ENCODE results near the gene ROBO1. TPM values are rescaled to one million over a fixed set of nuclear protein-coding genes. Genes with fewer than 3 reads are reported as not detected.

ROBO1 gene
- total RNA-seq, 1 donor from 2014 or later, result 66.5 TPM

DNA sequence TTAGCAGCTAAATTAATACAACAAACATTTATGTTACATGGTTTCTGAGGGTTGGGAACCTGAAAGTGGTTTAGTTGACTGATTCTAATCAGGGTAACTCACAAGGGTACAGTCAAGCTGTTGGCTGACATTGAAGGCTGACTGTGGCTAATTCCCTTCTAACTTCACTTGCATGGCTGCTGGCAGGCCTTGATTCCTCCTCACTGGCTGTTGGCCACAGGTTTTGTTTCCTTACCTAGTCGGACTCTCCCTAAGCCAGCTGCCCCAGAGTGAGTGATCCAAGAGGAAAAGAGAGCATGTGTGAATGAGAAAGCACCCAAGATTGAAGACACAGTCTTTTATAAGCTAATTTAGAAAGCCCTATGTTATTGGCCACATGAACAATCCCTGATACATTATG is 700.1 kb downstream of the ROBO1 start:
- Histone ChIP-seq H3K4me3 (no peak overlapping the region), H3K27me3 (no peaks in the 10 kb centered on the region), H3K27ac (no peak overlapping the region), H3K9me3 (no peaks in the 10 kb centered on the region), H3K4me1 (no peaks in the 10 kb centered on the region), H3K36me3 (no peaks in the 10 kb centered on the region)
- no peak for DNase-seq (ENCODE audit: extremely low spot score in 2 of 2)
- TF ChIP-seq POLR2A (IDR thresholded peaks at IDR 0.05) (no peak), CTCF (IDR thresholded peaks at IDR 0.05) (no peak), POLR2AphosphoS5 (IDR thresholded peaks at IDR 0.05; ENCODE audit: insufficient read depth in 1 of 2, low read depth in 1 of 2) (no peak)
- intact Hi-C loops (cut with DNase I), result no loop called here

GRCh38 chr3:79066481-79066880 is 701.3 kb downstream of the ROBO1 start:
- TF ChIP-seq CTCF (IDR thresholded peaks at IDR 0.05) (no peak), POLR2AphosphoS5 (IDR thresholded peaks at IDR 0.05; ENCODE audit: insufficient read depth in 1 of 2, low read depth in 1 of 2) (no peak), POLR2A (IDR thresholded peaks at IDR 0.05) (no peak)
- Histone ChIP-seq H3K27ac (no peak overlapping the region), H3K9me3 (no peaks in the 10 kb centered on the region), H3K27me3 (no peaks in the 10 kb centered on the region), H3K4me3 (no peak overlapping the region), H3K36me3 (no peaks in the 10 kb centered on the region), H3K4me1 (no peaks in the 10 kb centered on the region)
- intact Hi-C loops (cut with DNase I), result no loop called here
- DNase-seq (ENCODE audit: extremely low spot score in 2 of 2), result no peak

GRCh38 chr3:79063624-79064023 is 704.2 kb downstream of the ROBO1 start:
- H3K36me3 ChIP-seq, result no peaks in the 10 kb centered on the region

GRCh38 chr3:79057756-79058155 is 710.0 kb downstream of the ROBO1 start:
- intact Hi-C loops (cut with DNase I), result no loop called here
- Histone ChIP-seq H3K4me1 (no peaks in the 10 kb centered on the region), H3K9me3 (no peaks in the 10 kb centered on the region), H3K36me3 (no peaks in the 10 kb centered on the region), H3K4me3 (no peak overlapping the region), H3K27me3 (no peaks in the 10 kb centered on the region), H3K27ac (no peak overlapping the region)
- DNase-seq (ENCODE audit: extremely low spot score in 2 of 2), result no peak
- no peak for TF ChIP-seq POLR2AphosphoS5 (IDR thresholded peaks at IDR 0.05; ENCODE audit: insufficient read depth in 1 of 2, low read depth in 1 of 2)
- TF ChIP-seq CTCF (IDR thresholded peaks at IDR 0.05), result no peak
- TF ChIP-seq POLR2A (IDR thresholded peaks at IDR 0.05), result no peak

More at GRCh38 chr3:79063624-79064023, 704.2 kb downstream of the ROBO1 start:
- intact Hi-C loops (cut with DNase I), result no loop called here
- no peak overlapping the region for H3K27ac ChIP-seq
- H3K9me3 ChIP-seq, result no peaks in the 10 kb centered on the region
- TF ChIP-seq POLR2A (IDR thresholded peaks at IDR 0.05), result no peak
- TF ChIP-seq POLR2AphosphoS5 (IDR thresholded peaks at IDR 0.05; ENCODE audit: insufficient read depth in 1 of 2, low read depth in 1 of 2), result no peak
- no peak for TF ChIP-seq CTCF (IDR thresholded peaks at IDR 0.05)
- no peaks in the 10 kb centered on the region for H3K4me1 ChIP-seq
- DNase-seq (ENCODE audit: extremely low spot score in 2 of 2), result no peak
- H3K27me3 ChIP-seq, result no peaks in the 10 kb centered on the region
- no peak overlapping the region for H3K4me3 ChIP-seq

GRCh38 chr3:79056498-79056897 is 711.3 kb downstream of the ROBO1 start:
- Histone ChIP-seq H3K4me3 (no peak overlapping the region), H3K9me3 (peaks cover 6% of the 10 kb centered on the region), H3K27ac (no peak overlapping the region), H3K27me3 (no peaks in the 10 kb centered on the region), H3K4me1 (no peaks in the 10 kb centered on the region), H3K36me3 (no peaks in the 10 kb centered on the region)
- TF ChIP-seq POLR2AphosphoS5 (IDR thresholded peaks at IDR 0.05; ENCODE audit: insufficient read depth in 1 of 2, low read depth in 1 of 2) (no peak), CTCF (IDR thresholded peaks at IDR 0.05) (no peak), POLR2A (IDR thresholded peaks at IDR 0.05) (no peak)
- intact Hi-C loops (cut with DNase I), result no loop called here
- no peak for DNase-seq (ENCODE audit: extremely low spot score in 2 of 2)

All from vagina (tissue), 2 donors.